VCaP (cell line): ENCODE data around the gene PRDM16.

Source experiments
- H3K27ac ChIP-seq: fragments of 450-650 bp; 2 replicates; pipeline ENCODE4 v1.5.1; 2017
- TF ChIP-seq, protein P1 (sequence below): fragments of 450-650 bp; conservative IDR thresholded peaks from 2 replicates; pipeline ENCODE4 v1.5.1; 2017; ENCODE audit warnings: mild to moderate bottlenecking, moderate library complexity

Gene PRDM16

DNA sequence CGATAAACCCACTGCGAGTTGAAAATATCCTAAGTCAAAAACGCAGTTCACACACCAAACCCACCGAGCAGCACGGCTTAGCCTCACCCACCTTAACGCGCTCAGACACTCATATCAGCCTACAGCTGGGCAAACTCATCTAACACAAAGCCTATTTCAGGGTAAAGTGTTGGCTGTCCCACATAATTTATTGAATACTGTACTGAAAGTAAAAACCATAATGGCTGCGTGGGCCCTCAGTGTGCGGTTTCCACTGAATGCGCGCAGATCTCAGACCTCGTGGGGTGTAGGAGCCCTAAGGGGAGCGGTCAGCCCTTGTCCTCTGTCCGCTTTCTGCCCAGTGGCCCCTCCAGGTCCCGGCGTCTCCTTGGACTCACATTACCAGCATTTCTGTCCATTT, 227.8 kb downstream of the PRDM16 start:
- TF ChIP-seq, protein P1, sequence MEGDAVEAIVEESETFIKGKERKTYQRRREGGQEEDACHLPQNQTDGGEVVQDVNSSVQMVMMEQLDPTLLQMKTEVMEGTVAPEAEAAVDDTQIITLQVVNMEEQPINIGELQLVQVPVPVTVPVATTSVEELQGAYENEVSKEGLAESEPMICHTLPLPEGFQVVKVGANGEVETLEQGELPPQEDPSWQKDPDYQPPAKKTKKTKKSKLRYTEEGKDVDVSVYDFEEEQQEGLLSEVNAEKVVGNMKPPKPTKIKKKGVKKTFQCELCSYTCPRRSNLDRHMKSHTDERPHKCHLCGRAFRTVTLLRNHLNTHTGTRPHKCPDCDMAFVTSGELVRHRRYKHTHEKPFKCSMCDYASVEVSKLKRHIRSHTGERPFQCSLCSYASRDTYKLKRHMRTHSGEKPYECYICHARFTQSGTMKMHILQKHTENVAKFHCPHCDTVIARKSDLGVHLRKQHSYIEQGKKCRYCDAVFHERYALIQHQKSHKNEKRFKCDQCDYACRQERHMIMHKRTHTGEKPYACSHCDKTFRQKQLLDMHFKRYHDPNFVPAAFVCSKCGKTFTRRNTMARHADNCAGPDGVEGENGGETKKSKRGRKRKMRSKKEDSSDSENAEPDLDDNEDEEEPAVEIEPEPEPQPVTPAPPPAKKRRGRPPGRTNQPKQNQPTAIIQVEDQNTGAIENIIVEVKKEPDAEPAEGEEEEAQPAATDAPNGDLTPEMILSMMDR, result no peak
- no peak overlapping the region for H3K27ac ChIP-seq

DNA sequence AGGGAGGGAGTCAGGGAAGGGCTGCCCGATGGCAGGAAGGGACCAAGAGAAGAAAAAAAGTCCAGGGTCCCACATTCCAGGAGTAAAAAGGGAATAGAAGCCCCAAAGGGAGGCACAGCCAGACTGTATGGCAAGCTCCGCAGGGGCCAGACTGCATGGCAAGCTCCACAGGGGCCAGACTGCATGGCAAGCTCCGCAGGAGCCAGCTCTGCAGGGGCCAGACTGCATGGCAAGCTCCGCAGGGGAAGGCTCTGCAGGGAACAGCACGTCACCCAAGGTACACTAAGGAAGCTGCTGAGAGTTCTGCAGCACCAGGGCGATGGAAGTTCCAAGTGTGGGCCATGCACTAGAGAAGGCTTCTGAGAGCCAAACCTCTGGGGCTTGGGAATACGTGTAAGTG, 228.8 kb downstream of the PRDM16 start:
- TF ChIP-seq, protein P1, result no peak
- H3K27ac ChIP-seq, result no peak overlapping the region

DNA sequence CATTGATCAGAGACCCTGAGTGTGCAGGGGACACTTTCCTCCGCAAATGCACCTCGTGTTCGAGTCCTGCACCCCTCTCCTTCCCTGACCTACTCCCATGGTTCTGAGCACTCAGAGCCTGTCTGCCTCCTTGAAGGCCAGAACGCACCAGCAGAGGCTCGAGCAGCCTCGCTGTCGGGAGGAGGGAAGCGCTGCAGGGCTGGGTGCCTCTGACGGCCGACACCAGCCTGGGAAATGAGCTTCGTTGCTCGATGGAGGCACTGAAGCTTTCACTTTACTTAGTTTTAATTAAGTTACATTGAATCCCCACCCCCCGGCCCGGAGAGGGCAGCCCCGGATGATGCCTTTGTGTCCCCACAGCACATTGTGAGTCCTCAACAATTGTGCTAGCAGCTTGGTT, 229.2 kb downstream of the PRDM16 start:
- no peak overlapping the region for H3K27ac ChIP-seq
- TF ChIP-seq, protein P1, result no peak

DNA sequence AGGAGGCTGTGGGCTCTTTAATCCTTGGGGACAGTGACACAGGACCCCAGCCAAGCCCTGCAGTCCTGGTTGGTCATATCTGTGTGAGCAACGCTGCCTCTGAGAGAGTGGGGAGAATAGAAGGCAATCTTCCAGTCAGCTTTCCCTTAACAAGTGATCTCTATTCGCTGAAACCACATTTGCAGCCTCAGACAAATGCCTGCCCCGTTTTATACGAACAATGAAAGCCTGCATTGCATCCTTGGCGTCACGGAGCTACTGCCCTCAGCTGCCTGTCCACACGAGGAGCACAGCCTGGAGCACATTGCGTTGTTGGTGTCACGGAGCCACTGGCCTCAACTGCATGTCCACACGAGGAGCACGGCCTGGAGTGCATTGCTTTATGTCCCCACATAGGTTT, 235.2 kb downstream of the PRDM16 start:
- TF ChIP-seq, protein P1, result no peak
- no peak overlapping the region for H3K27ac ChIP-seq

DNA sequence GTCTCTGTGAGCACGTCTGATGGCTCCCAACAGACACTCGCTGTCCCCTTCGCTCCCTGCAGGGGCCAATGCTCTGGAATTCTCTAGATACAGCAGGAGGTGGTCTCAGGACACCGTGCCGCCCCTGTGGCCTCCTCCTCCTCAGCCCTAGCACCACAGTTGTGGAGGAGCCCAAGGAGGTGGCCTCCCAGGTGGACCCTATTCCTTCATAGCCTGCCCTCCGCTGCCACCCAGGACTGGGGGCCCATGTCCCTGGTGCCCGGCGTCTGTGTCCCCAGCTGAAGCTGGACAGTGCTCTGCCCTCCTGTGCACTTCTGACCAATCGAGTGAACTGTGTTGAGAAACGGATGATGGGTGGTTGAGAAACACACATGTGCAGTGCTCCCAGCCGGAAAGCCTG, 235.7 kb downstream of the PRDM16 start:
- TF ChIP-seq, protein P1, result no peak
- no peak overlapping the region for H3K27ac ChIP-seq

DNA sequence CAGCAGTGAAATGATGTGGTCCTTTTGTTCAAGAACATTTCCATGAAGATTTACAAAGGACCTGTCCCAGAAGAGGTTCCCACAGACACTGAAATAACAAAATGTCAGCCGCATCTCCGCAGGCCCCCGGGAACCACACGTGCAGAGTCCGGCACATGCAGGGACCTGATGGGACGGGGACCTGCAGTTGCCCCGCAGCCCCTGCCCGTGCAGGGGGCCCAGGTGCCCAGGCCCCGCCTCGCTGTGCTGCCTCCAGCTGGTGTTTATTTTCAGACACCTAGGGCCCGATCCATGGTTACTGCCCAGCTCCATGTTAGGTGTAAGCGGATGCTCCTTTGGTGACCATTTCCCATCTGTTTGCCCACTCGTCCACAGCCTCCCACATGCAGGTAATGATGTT, 236.2 kb downstream of the PRDM16 start:
- TF ChIP-seq, protein P1, result no peak
- no peak overlapping the region for H3K27ac ChIP-seq

DNA sequence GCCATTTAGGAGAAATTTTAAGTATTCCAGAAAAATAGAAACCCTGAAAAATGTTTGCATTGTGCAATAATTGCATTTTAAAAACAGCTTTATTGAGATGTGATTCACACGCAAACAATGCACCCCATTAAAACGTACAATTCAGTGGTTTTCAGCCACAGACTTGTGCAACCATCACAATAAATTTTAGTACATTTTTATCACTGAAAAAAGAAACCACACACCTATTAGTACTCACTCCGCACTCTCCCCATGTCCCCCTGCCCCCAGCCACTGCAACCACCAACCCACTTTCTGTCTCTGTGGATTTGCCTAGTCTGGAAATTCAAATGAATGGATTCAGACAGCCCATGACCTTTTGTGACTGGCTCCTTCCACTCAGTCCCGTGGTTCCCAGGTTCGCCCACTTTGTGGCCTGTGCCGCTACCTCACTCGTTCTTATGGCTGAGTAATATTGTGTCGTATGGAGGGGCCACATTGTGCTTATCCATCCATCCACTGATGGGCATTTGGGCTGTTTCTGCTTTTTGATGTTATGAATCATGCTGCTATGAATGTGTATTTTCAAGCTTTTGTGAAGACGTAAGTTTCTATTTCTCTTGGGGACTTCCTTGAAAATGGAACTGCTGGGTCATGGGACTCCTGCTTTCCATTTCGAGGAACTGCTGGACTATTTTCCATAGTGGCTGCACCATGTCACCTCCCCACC, 237.7 kb downstream of the PRDM16 start:
- TF ChIP-seq, protein P1, result no peak
- no peak overlapping the region for H3K27ac ChIP-seq
